Stimulated activated naive CD8-positive, alpha-beta T cell treated with anti-CD3 and anti-CD28 coated beads, Interleukin-15, Interleukin-2, amounts not matched to agents 100 ng/mL and 50 ng/mL, for 24 hours (primary cell): Measurements from ENCODE around the gene TNK2.
"Not testable (repeated sequence)": the region's sequence is repeated elsewhere in the genome, so short reads cannot be mapped to it uniquely, and the experiment has no call there.

Experiments
- H3K27ac Mint-ChIP-seq: one replicate; pipeline ENCODE4 v1.8.0; 2021; ENCODE audit warnings: mild to moderate bottlenecking, mixed read lengths
- H3K27me3 Mint-ChIP-seq: one replicate; pipeline ENCODE4 v1.8.0; 2021; ENCODE audit warnings: mixed read lengths
- H3K36me3 Mint-ChIP-seq: one replicate; pipeline ENCODE4 v1.8.0; 2021; ENCODE audit warnings: low read depth, mixed read lengths
- H3K4me1 Mint-ChIP-seq: one replicate; pipeline ENCODE4 v1.8.0; 2021; ENCODE audit warnings: low read depth, mixed read lengths
- H3K4me3 Mint-ChIP-seq: one replicate; pipeline ENCODE4 v1.8.0; 2021; ENCODE audit warnings: mild to moderate bottlenecking, mixed read lengths
- H3K9me3 Mint-ChIP-seq: one replicate; pipeline ENCODE4 v1.8.0; 2021; ENCODE audit warnings: mixed read lengths

The TNK2 gene

GRCh38 chr3:195932418-195933043 lies 24.2 kb upstream of the TNK2 start:
- H3K4me3 Mint-ChIP-seq, result no peak overlapping the region
- H3K27ac Mint-ChIP-seq, result no peak overlapping the region
- H3K4me1 Mint-ChIP-seq, result no peaks in the 10 kb centered on the region
- H3K27me3 Mint-ChIP-seq, result no peaks in the 10 kb centered on the region
- no peaks in the 10 kb centered on the region for H3K36me3 Mint-ChIP-seq
- no peaks in the 10 kb centered on the region for H3K9me3 Mint-ChIP-seq

- H3K36me3 Mint-ChIP-seq, result no peaks in the 10 kb centered on the region
- no peak overlapping the region for H3K27ac Mint-ChIP-seq
- no peaks in the 10 kb centered on the region for H3K9me3 Mint-ChIP-seq
- H3K4me1 Mint-ChIP-seq, result no peaks in the 10 kb centered on the region
- no peak overlapping the region for H3K4me3 Mint-ChIP-seq
- H3K27me3 Mint-ChIP-seq, result no peaks in the 10 kb centered on the region
Measured at GRCh38 chr3:195931582-195932273, 23.4 kb upstream of the TNK2 start.

GRCh38 chr3:195929452-195929851 lies 21.1 kb upstream of the TNK2 start:
- Mint-ChIP-seq H3K36me3 (no peaks in the 10 kb centered on the region), H3K4me3 (no peak overlapping the region), H3K27me3 (no peaks in the 10 kb centered on the region), H3K4me1 (no peaks in the 10 kb centered on the region), H3K9me3 (no peaks in the 10 kb centered on the region), H3K27ac (no peak overlapping the region)

- H3K4me3 Mint-ChIP-seq, result no peak overlapping the region
- H3K4me1 Mint-ChIP-seq, result no peaks in the 10 kb centered on the region
- peaks cover 6% of the 10 kb centered on the region for H3K27me3 Mint-ChIP-seq
- H3K36me3 Mint-ChIP-seq, result no peaks in the 10 kb centered on the region
- H3K9me3 Mint-ChIP-seq, result no peaks in the 10 kb centered on the region
- no peak overlapping the region for H3K27ac Mint-ChIP-seq
Measured at GRCh38 chr3:195921334-195921791, 13.0 kb upstream of the TNK2 start.

GRCh38 chr3:195918176-195918575 lies 9.8 kb upstream of the TNK2 start:
- Mint-ChIP-seq H3K36me3 (no peaks in the 10 kb centered on the region), H3K9me3 (no peaks in the 10 kb centered on the region), H3K4me1 (peaks cover 12% of the 10 kb centered on the region), H3K27ac (no peak overlapping the region), H3K27me3 (peaks cover 11% of the 10 kb centered on the region), H3K4me3 (no peak overlapping the region)

- no peaks in the 10 kb centered on the region for H3K9me3 Mint-ChIP-seq
- H3K4me3 Mint-ChIP-seq, result no peak overlapping the region
- H3K27ac Mint-ChIP-seq, result no peak overlapping the region
- H3K4me1 Mint-ChIP-seq, result peaks cover 12% of the 10 kb centered on the region
- peaks cover 11% of the 10 kb centered on the region for H3K27me3 Mint-ChIP-seq
- no peaks in the 10 kb centered on the region for H3K36me3 Mint-ChIP-seq
Measured at GRCh38 chr3:195916991-195917390, 8.6 kb upstream of the TNK2 start.

GRCh38 chr3:195916291-195916690 lies 7.9 kb upstream of the TNK2 start:
- Mint-ChIP-seq H3K9me3 (no peaks in the 10 kb centered on the region), H3K27ac (no peak overlapping the region), H3K36me3 (no peaks in the 10 kb centered on the region), H3K4me3 (no peak overlapping the region), H3K27me3 (peaks cover 11% of the 10 kb centered on the region), H3K4me1 (peaks cover 12% of the 10 kb centered on the region)

- H3K4me1 Mint-ChIP-seq, result peaks cover 16% of the 10 kb centered on the region
- H3K36me3 Mint-ChIP-seq, result no peaks in the 10 kb centered on the region
- H3K9me3 Mint-ChIP-seq, result no peaks in the 10 kb centered on the region
- no peak overlapping the region for H3K4me3 Mint-ChIP-seq
- peaks cover 11% of the 10 kb centered on the region for H3K27me3 Mint-ChIP-seq
- H3K27ac Mint-ChIP-seq, result peak overlapping the region; percentile 70
Measured at GRCh38 chr3:195914648-195915473, 6.5 kb upstream of the TNK2 start.

- H3K4me3 Mint-ChIP-seq, H3K9me3 Mint-ChIP-seq, H3K36me3 Mint-ChIP-seq: not testable (repeated sequence)
- Mint-ChIP-seq H3K27me3 (peaks cover 11% of the 10 kb centered on the region), H3K4me1 (peaks cover 17% of the 10 kb centered on the region), H3K27ac (peak overlapping the region; percentile 70)
Measured at GRCh38 chr3:195914146-195914545, 5.8 kb upstream of the TNK2 start.

GRCh38 chr3:195913382-195913781 lies 5.0 kb upstream of the TNK2 start:
- no peak overlapping the region for H3K4me3 Mint-ChIP-seq
- peaks cover 11% of the 10 kb centered on the region for H3K27me3 Mint-ChIP-seq
- H3K4me1 Mint-ChIP-seq, result peaks cover 17% of the 10 kb centered on the region
- H3K9me3 Mint-ChIP-seq, result no peaks in the 10 kb centered on the region
- H3K36me3 Mint-ChIP-seq, result no peaks in the 10 kb centered on the region
- no peak overlapping the region for H3K27ac Mint-ChIP-seq

GRCh38 chr3:195911946-195912270 lies 3.6 kb upstream of the TNK2 start:
- no peaks in the 10 kb centered on the region for H3K9me3 Mint-ChIP-seq
- H3K27ac Mint-ChIP-seq, result no peak overlapping the region
- H3K27me3 Mint-ChIP-seq, result peaks cover 9% of the 10 kb centered on the region
- peaks cover 31% of the 10 kb centered on the region for H3K4me1 Mint-ChIP-seq
- no peak overlapping the region for H3K4me3 Mint-ChIP-seq
- no peaks in the 10 kb centered on the region for H3K36me3 Mint-ChIP-seq

- no peaks in the 10 kb centered on the region for H3K36me3 Mint-ChIP-seq
- H3K27me3 Mint-ChIP-seq, result peaks cover 5% of the 10 kb centered on the region
- no peak overlapping the region for H3K4me3 Mint-ChIP-seq
- no peak overlapping the region for H3K27ac Mint-ChIP-seq
- H3K4me1 Mint-ChIP-seq, result peaks cover 37% of the 10 kb centered on the region
- H3K9me3 Mint-ChIP-seq, result no peaks in the 10 kb centered on the region
Measured at GRCh38 chr3:195911041-195911945, 2.9 kb upstream of the TNK2 start.

- peaks cover 8% of the 10 kb centered on the region for H3K36me3 Mint-ChIP-seq
Measured at GRCh38 chr3:195910499-195910845, 2.1 kb upstream of the TNK2 start.

GRCh38 chr3:195909644-195910498 lies 1.5 kb upstream of the TNK2 start:
- Mint-ChIP-seq H3K4me3 (peak overlapping the region; percentile 66), H3K27ac (peak overlapping the region; percentile 58), H3K9me3 (no peaks in the 10 kb centered on the region), H3K4me1 (peaks cover 48% of the 10 kb centered on the region), H3K27me3 (no peaks in the 10 kb centered on the region), H3K36me3 (peaks cover 8% of the 10 kb centered on the region)

More at GRCh38 chr3:195910499-195910845, 2.1 kb upstream of the TNK2 start:
- H3K27ac Mint-ChIP-seq, result peak overlapping the region; percentile 49
- H3K27me3 Mint-ChIP-seq, result peaks cover 3% of the 10 kb centered on the region
- H3K4me3 Mint-ChIP-seq, result no peak overlapping the region
- H3K4me1 Mint-ChIP-seq, result peaks cover 46% of the 10 kb centered on the region
- no peaks in the 10 kb centered on the region for H3K9me3 Mint-ChIP-seq
